Large intestine (tissue), 3 donors: ENCODE results near the gene DHRS12. TPM values are rescaled to one million over a fixed set of nuclear protein-coding genes. Genes with fewer than 3 reads are reported as not detected.

Experiments used
- DNase-seq, 2 donors: peaks; one replicate each; pipeline versions ENCODE4 v3.0.0 to v3.0.0-alpha.2; 2013
- H3K27ac ChIP-seq: one replicate; pipeline ENCODE4 v1.5.1; 2013; ENCODE audit warnings: low read length
- H3K27me3 ChIP-seq: 2 replicates; pipeline ENCODE4 v1.6.1; 2013; ENCODE audit warnings: low read length; ENCODE audit not compliant: control insufficient read depth, insufficient read depth
- H3K36me3 ChIP-seq: 2 replicates; pipeline ENCODE4 v1.6.1; 2013; ENCODE audit warnings: low read length; ENCODE audit not compliant: control insufficient read depth, insufficient read depth
- H3K4me1 ChIP-seq: one replicate; pipeline ENCODE4 v1.6.1; 2013; ENCODE audit warnings: low read length; ENCODE audit not compliant: control insufficient read depth, insufficient read depth
- H3K4me3 ChIP-seq: one replicate; pipeline ENCODE4 v1.5.1; 2013; ENCODE audit warnings: low read length
- H3K9me3 ChIP-seq: one replicate; pipeline ENCODE4 v1.6.1; 2013; ENCODE audit warnings: mild to moderate bottlenecking, low read depth, low read length, moderate library complexity; ENCODE audit not compliant: control insufficient read depth
- WGBS: methylation state at CpG from one replicate; pipeline ENCODE4 v1.1.5; 2013; ENCODE audit warnings: low lambda C conversion rate; ENCODE audit not compliant: insufficient coverage; 5-methylcytosine and 5-hydroxymethylcytosine counted together
- polyA plus RNA-seq: library from polyadenylated mRNA; unstranded; fragments of 120-200 nt; gene quantifications from one replicate; pipeline ENCODE4 v1.2.1, GENCODE V29; 2013

Gene DHRS12
- polyA plus RNA-seq, 1 donor, result 19.3 TPM

GRCh38 chr13:51840917-51841316 lies 37.0 kb upstream of the DHRS12 start:
- no CpG with 5 or more reads among the region's 6 CpGs for WGBS
- Histone ChIP-seq H3K4me1 (peaks cover 7% of the 10 kb centered on the region), H3K27me3 (no peaks in the 10 kb centered on the region), H3K27ac (no peak overlapping the region), H3K9me3 (no peaks in the 10 kb centered on the region), H3K36me3 (no peaks in the 10 kb centered on the region), H3K4me3 (no peak overlapping the region)
- no peak for DNase-seq

- H3K27ac ChIP-seq, result no peak overlapping the region
- peak; percentile 56 to 78 for DNase-seq
- H3K4me3 ChIP-seq, result no peak overlapping the region
- H3K36me3 ChIP-seq, result no peaks in the 10 kb centered on the region
- no CpG with 5 or more reads among the region's 10 CpGs for WGBS
- peaks cover 2% of the 10 kb centered on the region for H3K4me1 ChIP-seq
- H3K9me3 ChIP-seq, result no peaks in the 10 kb centered on the region
- H3K27me3 ChIP-seq, result no peaks in the 10 kb centered on the region
Observed at GRCh38 chr13:51839711-51840540, 36.0 kb upstream of the DHRS12 start.

GRCh38 chr13:51838240-51838846 lies 34.4 kb upstream of the DHRS12 start:
- no CpG with 5 or more reads among the region's 8 CpGs for WGBS
- no peaks in the 10 kb centered on the region for H3K27me3 ChIP-seq

GRCh38 chr13:51837016-51837415 lies 33.1 kb upstream of the DHRS12 start:
- no CpG with 5 or more reads among the region's 3 CpGs for WGBS
- H3K27ac ChIP-seq, result no peak overlapping the region

More at GRCh38 chr13:51838240-51838846, 34.4 kb upstream of the DHRS12 start:
- no peak overlapping the region for H3K27ac ChIP-seq
- no peaks in the 10 kb centered on the region for H3K36me3 ChIP-seq
- no peak for DNase-seq
- no peak overlapping the region for H3K4me3 ChIP-seq
- H3K4me1 ChIP-seq, result no peaks in the 10 kb centered on the region
- no peaks in the 10 kb centered on the region for H3K9me3 ChIP-seq

GRCh38 chr13:51834581-51835171 lies 30.7 kb upstream of the DHRS12 start:
- Histone ChIP-seq H3K27me3 (no peaks in the 10 kb centered on the region), H3K36me3 (no peaks in the 10 kb centered on the region), H3K27ac (no peak overlapping the region), H3K4me3 (no peak overlapping the region), H3K4me1 (no peaks in the 10 kb centered on the region), H3K9me3 (no peaks in the 10 kb centered on the region)
- DNase-seq, result no peak
- no CpG with 5 or more reads among the region's 7 CpGs for WGBS

More at GRCh38 chr13:51837016-51837415, 33.1 kb upstream of the DHRS12 start:
- H3K36me3 ChIP-seq, result no peaks in the 10 kb centered on the region
- H3K9me3 ChIP-seq, result no peaks in the 10 kb centered on the region
- no peak for DNase-seq
- H3K4me1 ChIP-seq, result no peaks in the 10 kb centered on the region
- H3K4me3 ChIP-seq, result no peak overlapping the region
- H3K27me3 ChIP-seq, result no peaks in the 10 kb centered on the region

GRCh38 chr13:51833980-51834379 lies 30.0 kb upstream of the DHRS12 start:
- H3K4me3 ChIP-seq, result no peak overlapping the region
- H3K4me1 ChIP-seq, result no peaks in the 10 kb centered on the region
- H3K27me3 ChIP-seq, result no peaks in the 10 kb centered on the region
- H3K9me3 ChIP-seq, result no peaks in the 10 kb centered on the region
- no peak overlapping the region for H3K27ac ChIP-seq
- no CpG with 5 or more reads among the region's 10 CpGs for WGBS
- no peak for DNase-seq
- no peaks in the 10 kb centered on the region for H3K36me3 ChIP-seq

- H3K27ac ChIP-seq, result no peak overlapping the region
- 93% methylated on average over 3 of the region's 6 CpGs for WGBS
Observed at GRCh38 chr13:51832471-51833152, 28.6 kb upstream of the DHRS12 start.

GRCh38 chr13:51831519-51831918 lies 27.6 kb upstream of the DHRS12 start:
- WGBS, result no CpG with 5 or more reads among the region's 5 CpGs
- H3K27me3 ChIP-seq, result no peaks in the 10 kb centered on the region
- DNase-seq, result no peak
- no peaks in the 10 kb centered on the region for H3K4me1 ChIP-seq
- no peaks in the 10 kb centered on the region for H3K9me3 ChIP-seq
- H3K36me3 ChIP-seq, result no peaks in the 10 kb centered on the region
- H3K4me3 ChIP-seq, result no peak overlapping the region
- no peak overlapping the region for H3K27ac ChIP-seq

More at GRCh38 chr13:51832471-51833152, 28.6 kb upstream of the DHRS12 start:
- no peaks in the 10 kb centered on the region for H3K9me3 ChIP-seq
- no peaks in the 10 kb centered on the region for H3K27me3 ChIP-seq
- no peaks in the 10 kb centered on the region for H3K4me1 ChIP-seq
- H3K4me3 ChIP-seq, result no peak overlapping the region
- H3K36me3 ChIP-seq, result no peaks in the 10 kb centered on the region
- DNase-seq, result no peak

GRCh38 chr13:51829568-51829899 lies 25.6 kb upstream of the DHRS12 start:
- DNase-seq, result no peak
- no peaks in the 10 kb centered on the region for H3K9me3 ChIP-seq
- no peaks in the 10 kb centered on the region for H3K27me3 ChIP-seq
- H3K4me3 ChIP-seq, result no peak overlapping the region
- 100% methylated on average over 1 of the region's 2 CpGs for WGBS
- H3K36me3 ChIP-seq, result no peaks in the 10 kb centered on the region
- no peak overlapping the region for H3K27ac ChIP-seq
- H3K4me1 ChIP-seq, result no peaks in the 10 kb centered on the region
